HepG2 (cell line): Measurements from ENCODE around the gene INF2. TPM values are rescaled to one million over a fixed set of nuclear protein-coding genes. Genes with fewer than 3 reads are reported as not detected.

ENCODE experiments used
- ATAC-seq: fragments of 200-7000 bp; cut with Tn5 transposase; 3 replicates; pipeline ENCODE4 v1.9.1; 2020; ENCODE audit warnings: mild to moderate bottlenecking, moderate library complexity
- BruUV-seq: library from RNA; stranded (reverse); fragments of 400-500 nt; replicated peaks from 2 replicates; lab custom pipeline; 2021; lab: Mats Ljungman, UMichigan
- CTCF ChIA-PET: fragments of 300-600 bp; formaldehyde crosslinking; extraction: SDS; loops from one replicate; lab custom pipeline; 2021; ENCODE audit warnings: low total read pairs, inconsistent platforms, low intra/inter-chr PET ratio; lab: Yijun Ruan, JAX
- POLR2A ChIA-PET: fragments of 350-600 bp; sonication (Branson Sonifier 250); formaldehyde crosslinking; loops from one replicate; lab custom pipeline; 2020; ENCODE audit warnings: antibody characterized with exemption, inconsistent platforms; lab: Yijun Ruan, JAX
- DNase-seq: peaks from one replicate; pipeline ENCODE4 v3.0.0-alpha.2; 2015; ENCODE audit warnings: low spot score
- FAIRE-seq: peaks from 3 replicates; lab custom pipeline; 2011; peaks lifted over from hg19 to GRCh38; lab: Jason Lieb, UNC
- H2AFZ ChIP-seq: one replicate; pipeline ENCODE4 v1.6.1; 2011; ENCODE audit warnings: low read length, inconsistent platforms
- H3K27ac ChIP-seq: fragments of 300-600 bp; 3 replicates; pipeline ENCODE4 v1.8.0; 2011; ENCODE audit warnings: mixed run types, mild to moderate bottlenecking, mixed read lengths, low read length, inconsistent platforms; ENCODE audit not compliant: insufficient read depth; ENCODE audit errors: extremely low read length
- H3K27me3 ChIP-seq, 2 experiments: fragments of 200-600 bp in 1 of 2; 2 replicates in 1 of 2; 3 replicates in 1 of 2; pipeline versions ENCODE4 v1.6.0 to v1.8.0; 2011; ENCODE audit warnings: low read length in 2 of 2, mild to moderate bottlenecking in 2 of 2, moderate library complexity in 2 of 2, inconsistent platforms in 1 of 2; ENCODE audit not compliant: insufficient read depth in 2 of 2, control insufficient read depth in 1 of 2
- H3K36me3 ChIP-seq, 2 experiments: fragments of 200-600 bp in 1 of 2; replicated peaks in 1 of 2; 2 replicates in 1 of 2; 3 replicates in 1 of 2; pipeline versions ENCODE4 v1.5.1 to v1.8.0; 2011; ENCODE audit warnings: low read length in 2 of 2, inconsistent platforms in 1 of 2; ENCODE audit not compliant: insufficient read depth in 2 of 2, control insufficient read depth in 1 of 2
- H3K4me1 ChIP-seq: 2 replicates; pipeline ENCODE4 v1.5.1; 2012; ENCODE audit warnings: low read length, inconsistent platforms; ENCODE audit not compliant: insufficient read depth
- H3K4me2 ChIP-seq: 2 replicates; pipeline ENCODE4 v1.6.0; 2011; ENCODE audit warnings: low read depth, low read length, inconsistent platforms
- H3K4me3 ChIP-seq, 3 experiments: fragments of 200-600 bp in 1 of 3; sonication (generic), shearing (Covaris generic) in 1 of 3; replicated peaks in 1 of 3; 2 replicates each; pipeline ENCODE4 v1.5.1; 2011 to 2016; ENCODE audit warnings: low read length in 3 of 3, inconsistent platforms in 2 of 3, low read depth in 2 of 3, mild to moderate bottlenecking in 2 of 3, control low read depth in 1 of 3, mixed read lengths in 1 of 3; ENCODE audit not compliant: insufficient read depth in 1 of 3
- H3K79me2 ChIP-seq: one replicate; pipeline ENCODE4 v1.6.1; 2011; ENCODE audit warnings: low read length, inconsistent platforms; ENCODE audit not compliant: insufficient read depth
- H3K9ac ChIP-seq: 2 replicates; pipeline ENCODE4 v1.6.0; 2011; ENCODE audit warnings: mild to moderate bottlenecking, low read depth, low read length, inconsistent platforms; ENCODE audit not compliant: insufficient read depth
- H3K9me3 ChIP-seq: 2 replicates; pipeline ENCODE4 v1.5.1; 2012; ENCODE audit warnings: mild to moderate bottlenecking, low read length
- H4K20me1 ChIP-seq: 2 replicates; pipeline ENCODE4 v1.6.0; 2011; ENCODE audit warnings: inconsistent platforms, mild to moderate bottlenecking, low read length, moderate library complexity; ENCODE audit not compliant: insufficient read depth
- AGO1 ChIP-seq: fragments of 200-400 bp; formaldehyde crosslinking; IDR thresholded peaks from 2 replicates; pipeline ENCODE4 v1.6.1; 2017; ENCODE audit warnings: mild to moderate bottlenecking, low read depth, low read length, moderate library complexity; ENCODE audit not compliant: poor library complexity, severe bottlenecking
- CENPBD1 ChIP-seq: sonication (generic); formaldehyde crosslinking; IDR thresholded peaks from 2 replicates; pipeline ENCODE4 v1.8.0; 2022; ENCODE audit warnings: missing genetic modification reagents, low read depth, mild to moderate bottlenecking, borderline replicate concordance
- DRAP1 ChIP-seq: IDR thresholded peaks from 2 replicates; pipeline ENCODE4 v1.6.1; 2016; ENCODE audit warnings: missing genetic modification reagents, missing compliant biosample characterization
- NFAT5 ChIP-seq: sonication (generic); formaldehyde crosslinking; IDR thresholded peaks from 2 replicates; pipeline ENCODE4 v1.4.0; 2020; ENCODE audit warnings: missing genetic modification reagents
- PATZ1 ChIP-seq: sonication (generic); formaldehyde crosslinking; IDR thresholded peaks from 2 replicates; pipeline ENCODE4 v1.4.0; 2020; ENCODE audit warnings: missing genetic modification reagents
- PITX1 ChIP-seq: sonication (generic); formaldehyde crosslinking; IDR thresholded peaks from 2 replicates; pipeline ENCODE4 v1.5.1; 2020; ENCODE audit warnings: mild to moderate bottlenecking, missing genetic modification reagents
- POLR2A ChIP-seq, 2 experiments: IDR thresholded peaks; 2 replicates each; pipeline ENCODE4 v1.6.1; 2011; ENCODE audit warnings: low read depth in 2 of 2, low read length in 2 of 2, mild to moderate bottlenecking in 1 of 2, moderate library complexity in 1 of 2; ENCODE audit not compliant: insufficient read depth in 1 of 2
- POLR2G ChIP-seq: fragments of 200-400 bp; formaldehyde crosslinking; IDR thresholded peaks from 2 replicates; pipeline ENCODE4 v1.6.1; 2018; ENCODE audit warnings: mild to moderate bottlenecking, low read depth, low read length, moderate library complexity
- SIN3B ChIP-seq: fragments of 150-350 bp; IDR thresholded peaks from 2 replicates; pipeline ENCODE4 v1.6.1; 2014; ENCODE audit warnings: low read length
- TCF7 ChIP-seq: sonication (generic); IDR thresholded peaks from 2 replicates; pipeline ENCODE4 v1.6.1; 2016; ENCODE audit warnings: antibody characterized with exemption, low read depth
- WIZ ChIP-seq: sonication (generic); formaldehyde crosslinking; IDR thresholded peaks from 2 replicates; pipeline ENCODE4 v1.5.1; 2020; ENCODE audit warnings: mild to moderate bottlenecking, missing genetic modification reagents
- ZNF143 ChIP-seq: sonication (generic); formaldehyde crosslinking; IDR thresholded peaks from 2 replicates; pipeline ENCODE4 v1.4.0; 2020; ENCODE audit warnings: missing genetic modification reagents
- ZNF558 ChIP-seq: sonication (generic); formaldehyde crosslinking; IDR thresholded peaks from 2 replicates; pipeline ENCODE4 v1.9.0; 2022; ENCODE audit warnings: mild to moderate bottlenecking, missing genetic modification reagents, borderline replicate concordance
- WGBS: methylation state at CpG from one replicate; pipeline ENCODE4 v1.1.6; 2017; ENCODE audit warnings: low lambda C conversion rate; 5-methylcytosine and 5-hydroxymethylcytosine counted together
- in situ Hi-C: cut with HindIII; loops from 2 replicates; pipeline ENCODE4 v1.10.0; 2017; ENCODE audit warnings: low pct_unique_long_range_greater_than_20kb; ENCODE audit not compliant: extremely low pct_ligation_motif_present
- intact Hi-C: fragments of 100-400 bp; cut with micrococcal nuclease; formaldehyde crosslinking; loops from one replicate; pipeline ENCODE4 v1.10.0; 2022; ENCODE audit not compliant: unreplicated experiment
- polyA plus RNA-seq, 8 experiments: library from polyadenylated mRNA; depleted of rRNA in 3 of 8; stranded (reverse) in 7 of 8; unstranded in 1 of 8; fragments of >200 nt; fragmentation: Illumina TruSeq in 4 of 8; extraction: Trizol in 4 of 8; gene quantifications; 2 replicates each; pipeline versions ENCODE4 v1.2.1 to v1.2.3, GENCODE V29; 2011 to 2016; ENCODE audit warnings: low read depth in 4 of 8, missing spikeins in 1 of 8, mixed read lengths in 1 of 8; ENCODE audit not compliant: insufficient read depth in 1 of 8
- total RNA-seq, 5 experiments: library from RNA; depleted of rRNA; stranded (reverse); fragments of >200 nt; fragmentation: Illumina TruSeq; extraction: Trizol; gene quantifications; 2 replicates each; pipeline ENCODE4 v1.2.3, GENCODE V29; 2016; ENCODE audit warnings: low read depth in 1 of 5

INF2 gene
- total and polyA plus RNA-seq, 2 of the 13 experiments (the other 11 are each of a cell fraction or from before 2014, with no cell fraction given), result 16.4 to 26.4 TPM

GRCh38 chr14:104769324-104770071 is 80.1 kb downstream of the INF2 start:
- no peaks in the 10 kb centered on the region; a peak in 1 of 5 replicates for H3K27me3 ChIP-seq
- 79% methylated on average over 16 of the region's 18 CpGs for WGBS
- DNase-seq (no peak), ATAC-seq (no peak), FAIRE-seq (no peak)
- H4K20me1 ChIP-seq, result peaks cover 5% of the 10 kb centered on the region
- peaks cover 8% of the 10 kb centered on the region for H3K9me3 ChIP-seq
- ChIA-PET POLR2A (interaction anchor here (1.0 to 4.1 kb wide), 15 partner anchors 9 to 107 kb away, joined by 3 to 59 read pairs (median 7); partner anchors contain the start of genes AKT1, CEP170B, SIVA1 and ZBTB42), CTCF (interaction anchor here (1.2 to 2.5 kb wide), 4 partner anchors 28 to 102 kb away, joined by 3 to 15 read pairs (median 10); no protein-coding TSS in a partner anchor)
- in situ Hi-C loops (loop anchor here (5.0 kb wide), 2 partner anchors 53 to 98 kb away; partner anchors contain the start of gene CEP170B), intact Hi-C loops (loop anchor here (1.0 to 2.0 kb wide), 2 partner anchors 95 to 104 kb away; partner anchors contain the start of gene CEP170B)
- H3K79me2 ChIP-seq, result peaks cover 33% of the 10 kb centered on the region
- peak overlapping the region; percentile 77 for H3K4me2 ChIP-seq
- H3K36me3 ChIP-seq, result peaks cover 19 to 27% of the 10 kb centered on the region in 2 experiments; a peak in 4 of 5 replicates
- no peak overlapping the region for H2AFZ ChIP-seq
- BruUV-seq, result no TSS peak
- H3K27ac ChIP-seq, result peak overlapping the region; percentile 72
- peaks cover 25% of the 10 kb centered on the region for H3K4me1 ChIP-seq
- peak overlapping the region in 2 of 3 experiments; percentile 44 to 62; a peak in 3 of 6 replicates for H3K4me3 ChIP-seq
- peak overlapping the region; percentile 59; the same call in 1 of the 2 replicates for H3K9ac ChIP-seq
- TF ChIP-seq POLR2A (IDR thresholded peaks at IDR 0.05; ENCODE audit: insufficient read depth in 1 of 2, low read depth in 2 of 2, low read length in 2 of 2), result peak in 1 of 2 experiments; percentile 43; a peak in 1 of 4 replicates
- TF ChIP-seq WIZ, result no peak
- TF ChIP-seq ZNF558 (CRISPR knock-in tag), result no peak
- no peak for TF ChIP-seq ZNF143
- no peak for TF ChIP-seq SIN3B
- TF ChIP-seq NFAT5, result no peak
- TF ChIP-seq DRAP1 (CRISPR knock-in tag), result no peak
- TF ChIP-seq CENPBD1 (CRISPR knock-in tag), result no peak
- peak; percentile 91 for TF ChIP-seq AGO1
- TF ChIP-seq POLR2G, result 0 out of 2 replicates have a peak, but pooled peaks have one; percentile 11
- TF ChIP-seq PATZ1 (CRISPR knock-in tag), result peak; percentile 77
- no peak for TF ChIP-seq TCF7
- TF ChIP-seq PITX1 (CRISPR knock-in tag), result no peak
